ENCODE measurements around the gene CD44. TPM values are rescaled to one million over a fixed set of nuclear protein-coding genes. Genes with fewer than 3 reads are reported as not detected.

CD44 gene
- total RNA-seq, 1 experiment from 2014 or later: 61.4 TPM

GRCh38 chr11:35180317-35181233 is 41.6 kb downstream of the CD44 start:
- DNase-seq: no peak
- H3K27ac Mint-ChIP-seq (ENCODE audit: unreplicated experiment): no peak overlapping the region
- Histone ChIP-seq H3K36me3 (ENCODE audit: control insufficient read depth, insufficient read depth, low read length) (no peaks in the 10 kb centered on the region), H3K4me3 (ENCODE audit: low read depth, low read length) (no peak overlapping the region), H3K9me3 (no peaks in the 10 kb centered on the region), H3K4me1 (no peaks in the 10 kb centered on the region), H3K27me3 (replicated peaks; ENCODE audit: control insufficient read depth, insufficient read depth, low read length) (no peaks in the 10 kb centered on the region)
- ChIA-PET POLR2A (no interaction called here), CTCF (no interaction called here)
- peaks cover 9% of the 10 kb centered on the region for H3K4me1 Mint-ChIP-seq (ENCODE audit: low read depth, unreplicated experiment)
- no TSS peak for BruUV-seq (replicated peaks)
- H3K9me3 Mint-ChIP-seq (ENCODE audit: unreplicated experiment): no peaks in the 10 kb centered on the region
- peaks cover 2% of the 10 kb centered on the region for H3K36me3 Mint-ChIP-seq (ENCODE audit: insufficient read depth, unreplicated experiment)
- no peak overlapping the region for H3K4me3 Mint-ChIP-seq (ENCODE audit: unreplicated experiment)
- TF ChIP-seq CTCF (IDR thresholded peaks at IDR 0.05; ENCODE audit: insufficient read depth in 1 of 2, low read depth in 1 of 2, low read length in 1 of 2, severe bottlenecking in 1 of 2, unreplicated experiment in 1 of 2): no peak
- H3K27me3 Mint-ChIP-seq (ENCODE audit: insufficient read depth, unreplicated experiment): no peaks in the 10 kb centered on the region
- intact Hi-C loops (cut with micrococcal nuclease; ENCODE audit: unreplicated experiment): no loop called here

- H3K36me3 Mint-ChIP-seq (ENCODE audit: insufficient read depth, unreplicated experiment): peaks cover 7% of the 10 kb centered on the region
- Histone ChIP-seq H3K4me3 (ENCODE audit: low read depth, low read length) (no peak overlapping the region), H3K9me3 (no peaks in the 10 kb centered on the region), H3K27me3 (replicated peaks; ENCODE audit: control insufficient read depth, insufficient read depth, low read length) (no peaks in the 10 kb centered on the region), H3K4me1 (no peaks in the 10 kb centered on the region), H3K36me3 (ENCODE audit: control insufficient read depth, insufficient read depth, low read length) (no peaks in the 10 kb centered on the region)
- intact Hi-C loops (cut with micrococcal nuclease; ENCODE audit: unreplicated experiment): no loop called here
- CTCF ChIA-PET: no interaction called here
- H3K4me3 Mint-ChIP-seq (ENCODE audit: unreplicated experiment): no peak overlapping the region
- peaks cover 14% of the 10 kb centered on the region for H3K4me1 Mint-ChIP-seq (ENCODE audit: low read depth, unreplicated experiment)
- H3K9me3 Mint-ChIP-seq (ENCODE audit: unreplicated experiment): no peaks in the 10 kb centered on the region
- TF ChIP-seq CTCF (IDR thresholded peaks at IDR 0.05; ENCODE audit: insufficient read depth in 1 of 2, low read depth in 1 of 2, low read length in 1 of 2, severe bottlenecking in 1 of 2, unreplicated experiment in 1 of 2): no peak
- POLR2A ChIA-PET: interaction anchor here (0.7 kb wide), 1 partner anchor 31 kb away, joined by 3 read pairs; no protein-coding TSS in a partner anchor
- no peak overlapping the region for H3K27ac Mint-ChIP-seq (ENCODE audit: unreplicated experiment)
- H3K27me3 Mint-ChIP-seq (ENCODE audit: insufficient read depth, unreplicated experiment): no peaks in the 10 kb centered on the region
- BruUV-seq (replicated peaks): no TSS peak
- DNase-seq: no peak
Measured at GRCh38 chr11:35182317-35182939, 43.5 kb downstream of the CD44 start.

- Mint-ChIP-seq H3K9me3 (ENCODE audit: unreplicated experiment) (no peaks in the 10 kb centered on the region), H3K4me3 (ENCODE audit: unreplicated experiment) (no peak overlapping the region), H3K27me3 (ENCODE audit: insufficient read depth, unreplicated experiment) (no peaks in the 10 kb centered on the region), H3K36me3 (ENCODE audit: insufficient read depth, unreplicated experiment) (peaks cover 7% of the 10 kb centered on the region), H3K4me1 (ENCODE audit: low read depth, unreplicated experiment) (peaks cover 14% of the 10 kb centered on the region), H3K27ac (ENCODE audit: unreplicated experiment) (no peak overlapping the region)
- CTCF ChIA-PET: no interaction called here
- no peak for TF ChIP-seq CTCF (IDR thresholded peaks at IDR 0.05; ENCODE audit: insufficient read depth in 1 of 2, low read depth in 1 of 2, low read length in 1 of 2, severe bottlenecking in 1 of 2, unreplicated experiment in 1 of 2)
- H3K27me3 ChIP-seq (replicated peaks; ENCODE audit: control insufficient read depth, insufficient read depth, low read length): no peaks in the 10 kb centered on the region
- POLR2A ChIA-PET: interaction anchor here (0.7 kb wide), 1 partner anchor 32 kb away, joined by 3 read pairs; no protein-coding TSS in a partner anchor
- DNase-seq: no peak
- H3K4me3 ChIP-seq (ENCODE audit: low read depth, low read length): no peak overlapping the region
- no peaks in the 10 kb centered on the region for H3K4me1 ChIP-seq
- BruUV-seq (replicated peaks): no TSS peak
- H3K9me3 ChIP-seq: no peaks in the 10 kb centered on the region
- intact Hi-C loops (cut with micrococcal nuclease; ENCODE audit: unreplicated experiment): no loop called here
- H3K36me3 ChIP-seq (ENCODE audit: control insufficient read depth, insufficient read depth, low read length): no peaks in the 10 kb centered on the region
Measured at GRCh38 chr11:35183326-35183925, 44.5 kb downstream of the CD44 start.

All from Caco-2 (cell line).